Peyer's patch (tissue), 4 donors: ENCODE results near the gene MIA3. TPM values are rescaled to one million over a fixed set of nuclear protein-coding genes. Genes with fewer than 3 reads are reported as not detected.

Experiments used
- DNase-seq, 3 donors: peaks; one replicate each; pipeline ENCODE4 v3.0.0-alpha.2; 2017 to 2019
- H3K27ac ChIP-seq, 4 donors: fragments of 200-600 bp; sonication (generic); one replicate each; pipeline ENCODE4 v1.5.1; 2016 to 2019
- H3K27me3 ChIP-seq, 2 donors: fragments of 200-600 bp; sonication (generic); one replicate each; pipeline ENCODE4 v1.5.1; 2019
- H3K36me3 ChIP-seq, 3 donors: fragments of 200-600 bp; sonication (generic); one replicate each; pipeline ENCODE4 v1.5.1; 2016 to 2019
- H3K4me1 ChIP-seq, 4 donors: fragments of 200-600 bp; sonication (generic); one replicate each; pipeline ENCODE4 v1.5.1; 2016 to 2019
- H3K4me3 ChIP-seq, 4 donors: fragments of 200-600 bp; sonication (generic); 1 replicate in 3 of 4; 2 replicates in 1 of 4; pipeline ENCODE4 v1.5.1; 2016 to 2019; ENCODE audit warnings: mild to moderate bottlenecking in 1 of 4
- H3K9me3 ChIP-seq, 4 donors: fragments of 200-600 bp; sonication (generic); one replicate each; pipeline ENCODE4 v1.5.1; 2016 to 2019; ENCODE audit warnings: mild to moderate bottlenecking in 1 of 4
- CTCF ChIP-seq, 6 experiments: fragments of 450-650 bp in 4 of 6; fragments of 200-600 bp in 2 of 6; sonication (generic) in 1 of 6; IDR thresholded peaks; one replicate each; pipeline ENCODE4 v1.5.1; 2017 to 2019; ENCODE audit warnings: antibody characterized with exemption in 6 of 6, mild to moderate bottlenecking in 3 of 6, moderate library complexity in 1 of 6
- POLR2A ChIP-seq, 2 donors: fragments of 450-650 bp; IDR thresholded peaks; one replicate each; pipeline ENCODE4 v1.5.1; 2017; ENCODE audit warnings: antibody characterized with exemption in 2 of 2, mild to moderate bottlenecking in 2 of 2, moderate library complexity in 2 of 2
- total RNA-seq, 4 donors: library from RNA; depleted of rRNA; stranded (reverse); fragments of >200 nt; gene quantifications; one replicate each; pipeline ENCODE4 v1.1.0, GENCODE V29; 2016

Gene MIA3
- total RNA-seq, result 100 to 1,000 TPM in 1 of 4 donors, 10 to 100 TPM in 3; 53.1 to 133 (median 75.0) TPM

- TF ChIP-seq POLR2A (IDR thresholded peaks at IDR 0.05), result peak in 1 of 2 donors; percentile 28
- no peak for TF ChIP-seq CTCF (IDR thresholded peaks at IDR 0.05)
- Histone ChIP-seq H3K4me1 (peaks cover 0 to 15% (median 2%) of the 10 kb centered on the region in 4 donors), H3K27me3 (no peaks in the 10 kb centered on the region), H3K4me3 (peak within 1 kb of the TSS; percentile 82 to 99 (median 96)), H3K27ac (peak within 1 kb of the TSS; percentile 81 to 91 (median 90)), H3K36me3 (peaks cover 0 to 11% (median 0%) of the 10 kb centered on the region in 3 donors), H3K9me3 (no peaks in the 10 kb centered on the region)
- DNase-seq, result peak; percentile 53 to 83 (median 67)
These were observed at the start of gene MIA3 for GRCh38 chr1:222618001-222618879. MIA3 (plus strand) TSS chr1:222618097; CDS start chr1:222618111, 14 bp downstream.

GRCh38 chr1:222570837-222571236 is 47.1 kb upstream of the MIA3 start:
- Histone ChIP-seq H3K27ac (no peak overlapping the region), H3K36me3 (peaks cover 0 to 19% (median 2%) of the 10 kb centered on the region in 3 donors), H3K4me1 (no peaks in the 10 kb centered on the region), H3K4me3 (no peak overlapping the region), H3K9me3 (no peaks in the 10 kb centered on the region), H3K27me3 (no peaks in the 10 kb centered on the region)
- DNase-seq, result no peak
- TF ChIP-seq CTCF (IDR thresholded peaks at IDR 0.05), result no peak

- Histone ChIP-seq H3K9me3 (no peaks in the 10 kb centered on the region), H3K36me3 (peaks cover 0 to 17% (median 0%) of the 10 kb centered on the region in 3 donors), H3K4me1 (no peaks in the 10 kb centered on the region), H3K4me3 (no peak overlapping the region), H3K27ac (no peak overlapping the region), H3K27me3 (no peaks in the 10 kb centered on the region)
- no peak for DNase-seq
- TF ChIP-seq CTCF (IDR thresholded peaks at IDR 0.05), result no peak
- TF ChIP-seq POLR2A (IDR thresholded peaks at IDR 0.05), result no peak
These were observed 38.6 kb upstream of the MIA3 start for GRCh38 chr1:222579316-222579715.

- no peak for TF ChIP-seq POLR2A (IDR thresholded peaks at IDR 0.05)
- no peak for TF ChIP-seq CTCF (IDR thresholded peaks at IDR 0.05)
- Histone ChIP-seq H3K4me3 (no peak overlapping the region), H3K4me1 (no peaks in the 10 kb centered on the region), H3K36me3 (peaks cover 0 to 10% (median 0%) of the 10 kb centered on the region in 3 donors), H3K27ac (no peak overlapping the region), H3K27me3 (no peaks in the 10 kb centered on the region), H3K9me3 (no peaks in the 10 kb centered on the region)
- no peak for DNase-seq
These were observed 35.7 kb upstream of the MIA3 start for GRCh38 chr1:222582099-222582774.

GRCh38 chr1:222583079-222583478 is 34.8 kb upstream of the MIA3 start:
- Histone ChIP-seq H3K27me3 (no peaks in the 10 kb centered on the region), H3K36me3 (peaks cover 0 to 7% (median 0%) of the 10 kb centered on the region in 3 donors), H3K4me1 (no peaks in the 10 kb centered on the region), H3K4me3 (no peak overlapping the region), H3K9me3 (no peaks in the 10 kb centered on the region), H3K27ac (peak overlapping the region in 1 of 4 donors; percentile 58)
- peak in 2 of 3 donors; percentile 43 to 51 for DNase-seq
- no peak for TF ChIP-seq POLR2A (IDR thresholded peaks at IDR 0.05)
- TF ChIP-seq CTCF (IDR thresholded peaks at IDR 0.05), result no peak
